ENCODE measurements around the gene EIF4G3. TPM values are rescaled to one million over a fixed set of nuclear protein-coding genes. Genes with fewer than 3 reads are reported as not detected.
A peak's percentile ranks its signal among the peaks of the same experiment; 100 is the strongest.

EIF4G3 gene
- total and polyA plus RNA-seq, 12 donors, result 13.3 to 50.2 (median 36.1) TPM

GRCh38 chr1:21157054-21157453 lies 19.6 kb downstream of the EIF4G3 start:
- TF ChIP-seq CTCF (IDR thresholded peaks at IDR 0.05), result no peak
- ATAC-seq (no peak), DNase-seq (no peak)
- 94 to 96% methylated on average over 3 of the region's 3 CpGs for WGBS, 2 donors
- intact Hi-C loops (cut with DNase I), result no loop called here
- Histone ChIP-seq H3K4me3 (no peak overlapping the region), H3K36me3 (peaks cover 0 to 65% (median 0%) of the 10 kb centered on the region in 9 donors), H3K4me1 (peaks cover 0 to 48% (median 13%) of the 10 kb centered on the region in 9 donors), H3K27ac (no peak overlapping the region), H3K9me3 (no peaks in the 10 kb centered on the region), H3K27me3 (no peaks in the 10 kb centered on the region)

GRCh38 chr1:21156019-21156418 lies 20.7 kb downstream of the EIF4G3 start:
- WGBS, 2 donors, result 87 to 96% methylated on average over 6 of the region's 6 CpGs
- ATAC-seq, result no peak

GRCh38 chr1:21154717-21155116 lies 22.0 kb downstream of the EIF4G3 start:
- TF ChIP-seq CTCF (IDR thresholded peaks at IDR 0.05), result no peak
- ATAC-seq (no peak), DNase-seq (no peak)
- intact Hi-C loops (cut with DNase I), result no loop called here
- no peaks in the 10 kb centered on the region for H3K27me3 ChIP-seq
- H3K36me3 ChIP-seq, result peaks cover 0 to 41% (median 0%) of the 10 kb centered on the region in 9 donors
- 93 to 96% methylated on average over 3 of the region's 3 CpGs for WGBS, 2 donors
- no peak overlapping the region for H3K4me3 ChIP-seq
- no peak overlapping the region for H3K27ac ChIP-seq
- peaks cover 5 to 61% (median 23%) of the 10 kb centered on the region in 9 donors for H3K4me1 ChIP-seq
- H3K9me3 ChIP-seq, result no peaks in the 10 kb centered on the region

More at GRCh38 chr1:21156019-21156418, 20.7 kb downstream of the EIF4G3 start:
- H3K9me3 ChIP-seq, result no peaks in the 10 kb centered on the region
- no peak for DNase-seq
- no peak overlapping the region for H3K4me3 ChIP-seq
- TF ChIP-seq CTCF (IDR thresholded peaks at IDR 0.05), result no peak
- intact Hi-C loops (cut with DNase I), result no loop called here
- H3K36me3 ChIP-seq, result peaks cover 0 to 54% (median 0%) of the 10 kb centered on the region in 9 donors
- no peaks in the 10 kb centered on the region for H3K27me3 ChIP-seq
- no peak overlapping the region for H3K27ac ChIP-seq
- peaks cover 0 to 48% (median 16%) of the 10 kb centered on the region in 9 donors for H3K4me1 ChIP-seq

- WGBS, 2 donors, result 89 to 90% methylated on average over 6 of the region's 6 CpGs
- no peaks in the 10 kb centered on the region for H3K27me3 ChIP-seq
- no peaks in the 10 kb centered on the region for H3K9me3 ChIP-seq
- TF ChIP-seq CTCF (IDR thresholded peaks at IDR 0.05), result no peak
- H3K36me3 ChIP-seq, result peaks cover 0 to 40% (median 2%) of the 10 kb centered on the region in 9 donors
- H3K27ac ChIP-seq, result peak overlapping the region in 4 of 10 donors; percentile 2 to 71 (median 28)
- ATAC-seq (no peak), DNase-seq (no peak)
- peaks cover 11 to 71% (median 34%) of the 10 kb centered on the region in 9 donors for H3K4me1 ChIP-seq
- H3K4me3 ChIP-seq, result no peak overlapping the region
- intact Hi-C loops (cut with DNase I), result no loop called here
Observed at GRCh38 chr1:21153388-21153787, 23.3 kb downstream of the EIF4G3 start.
